ENCODE data around the gene C2CD5.
A peak's percentile ranks its signal among the peaks of the same experiment; 100 is the strongest.
"Not testable (repeated sequence)": the region's sequence is repeated elsewhere in the genome, so short reads cannot be mapped to it uniquely, and the experiment has no call there.

Gene C2CD5, protein sequence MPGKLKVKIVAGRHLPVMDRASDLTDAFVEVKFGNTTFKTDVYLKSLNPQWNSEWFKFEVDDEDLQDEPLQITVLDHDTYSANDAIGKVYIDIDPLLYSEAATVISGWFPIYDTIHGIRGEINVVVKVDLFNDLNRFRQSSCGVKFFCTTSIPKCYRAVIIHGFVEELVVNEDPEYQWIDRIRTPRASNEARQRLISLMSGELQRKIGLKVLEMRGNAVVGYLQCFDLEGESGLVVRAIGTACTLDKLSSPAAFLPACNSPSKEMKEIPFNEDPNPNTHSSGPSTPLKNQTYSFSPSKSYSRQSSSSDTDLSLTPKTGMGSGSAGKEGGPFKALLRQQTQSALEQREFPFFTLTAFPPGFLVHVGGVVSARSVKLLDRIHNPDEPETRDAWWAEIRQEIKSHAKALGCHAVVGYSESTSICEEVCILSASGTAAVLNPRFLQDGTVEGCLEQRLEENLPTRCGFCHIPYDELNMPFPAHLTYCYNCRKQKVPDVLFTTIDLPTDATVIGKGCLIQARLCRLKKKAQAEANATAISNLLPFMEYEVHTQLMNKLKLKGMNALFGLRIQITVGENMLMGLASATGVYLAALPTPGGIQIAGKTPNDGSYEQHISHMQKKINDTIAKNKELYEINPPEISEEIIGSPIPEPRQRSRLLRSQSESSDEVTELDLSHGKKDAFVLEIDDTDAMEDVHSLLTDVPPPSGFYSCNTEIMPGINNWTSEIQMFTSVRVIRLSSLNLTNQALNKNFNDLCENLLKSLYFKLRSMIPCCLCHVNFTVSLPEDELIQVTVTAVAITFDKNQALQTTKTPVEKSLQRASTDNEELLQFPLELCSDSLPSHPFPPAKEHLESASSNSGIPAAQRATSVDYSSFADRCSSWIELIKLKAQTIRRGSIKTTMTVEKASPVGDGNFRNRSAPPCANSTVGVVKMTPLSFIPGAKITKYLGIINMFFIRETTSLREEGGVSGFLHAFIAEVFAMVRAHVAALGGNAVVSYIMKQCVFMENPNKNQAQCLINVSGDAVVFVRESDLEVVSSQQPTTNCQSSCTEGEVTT

GRCh38 chr12:22544038-22544979 lies at the start of gene C2CD5:
Gene C2CD5 (minus strand): TSS chr12:22544542. CDS start chr12:22544150, 392 bp downstream.
- DNase-seq, result peak; percentile 97

DNA sequence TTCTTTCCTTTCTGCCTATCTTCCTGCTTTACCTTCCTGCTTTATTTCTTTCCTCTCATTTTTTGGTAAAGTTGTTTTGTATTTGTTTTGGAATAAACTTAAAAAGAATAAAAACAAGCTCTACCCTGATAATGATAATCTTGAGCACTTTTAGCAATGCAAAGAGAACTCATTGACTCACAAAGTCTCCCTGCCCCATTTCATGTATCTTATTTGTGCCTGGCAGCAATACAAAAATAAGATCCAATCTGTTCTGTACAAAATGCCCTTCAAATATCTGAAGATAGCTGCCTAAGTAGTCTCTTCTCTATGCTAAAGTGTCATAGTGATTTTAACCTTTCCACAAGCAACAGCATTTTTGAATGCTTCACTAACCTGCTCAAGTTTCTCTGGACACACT lies 49.5 kb upstream of the C2CD5 start:
- no peak for DNase-seq

DNA sequence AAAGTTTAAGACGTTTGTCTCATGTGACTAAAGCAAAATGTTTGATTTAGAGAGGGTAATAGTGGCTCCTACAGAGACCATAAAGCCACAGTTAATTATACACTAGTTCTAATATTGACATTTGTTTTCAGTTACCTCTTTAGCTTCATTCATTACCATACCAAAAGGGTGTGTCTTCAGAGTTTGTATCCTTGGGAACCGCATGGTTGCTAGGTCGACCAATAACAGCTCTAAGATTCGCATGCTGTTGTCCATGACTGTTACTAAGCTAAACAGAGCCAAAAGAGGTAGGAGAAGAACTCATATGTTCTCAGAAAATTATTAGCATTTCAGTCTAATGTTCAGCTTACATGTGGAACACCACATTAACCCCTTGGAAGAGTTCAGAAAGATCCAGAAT lies 44.5 kb upstream of the C2CD5 start:
- DNase-seq, result no peak

DNA sequence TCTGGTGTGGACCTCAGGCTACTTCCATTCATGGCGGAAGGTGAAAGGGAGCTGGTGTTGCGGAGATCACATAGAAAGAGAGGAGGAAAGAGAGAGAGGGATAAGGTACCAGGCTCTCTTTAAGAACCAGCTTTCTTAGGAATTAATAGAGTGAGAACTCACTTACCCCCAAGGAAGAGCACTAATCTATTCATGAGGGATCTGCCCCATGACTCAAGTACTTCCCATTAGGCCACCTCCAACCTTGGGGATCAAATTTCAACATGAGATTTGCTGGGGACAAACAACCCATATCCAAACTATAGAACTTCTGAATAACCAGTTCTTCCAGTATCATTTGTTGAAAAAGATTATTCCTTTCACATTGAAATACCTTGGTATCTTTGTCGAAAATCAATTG lies 34.0 kb upstream of the C2CD5 start:
- DNase-seq, result no peak

DNA sequence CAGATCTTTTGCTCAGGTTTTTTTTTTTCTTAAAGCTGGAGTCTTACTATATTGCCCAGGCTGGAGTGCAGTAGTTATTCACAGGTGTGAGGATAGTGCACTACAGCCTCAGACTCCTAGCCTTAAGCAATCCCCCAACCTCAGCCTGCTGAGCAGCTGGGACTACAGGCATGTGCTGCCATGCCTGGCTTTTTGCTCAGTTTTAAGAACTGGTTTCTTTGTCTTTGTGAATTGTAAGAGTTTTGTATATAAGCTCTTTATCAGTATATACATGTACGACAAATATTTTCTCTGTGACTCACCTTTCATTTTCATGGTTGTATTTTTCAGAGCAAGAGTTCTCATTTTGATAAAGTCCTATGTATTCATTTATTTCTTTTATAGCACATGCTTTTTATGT lies 33.3 kb upstream of the C2CD5 start:
- no peak for DNase-seq

- no peak for DNase-seq
These were observed 32.1 kb upstream of the C2CD5 start for GRCh38 chr12:22576473-22576872.

- no peak for DNase-seq
These were observed 31.7 kb upstream of the C2CD5 start for GRCh38 chr12:22576065-22576464.

DNA sequence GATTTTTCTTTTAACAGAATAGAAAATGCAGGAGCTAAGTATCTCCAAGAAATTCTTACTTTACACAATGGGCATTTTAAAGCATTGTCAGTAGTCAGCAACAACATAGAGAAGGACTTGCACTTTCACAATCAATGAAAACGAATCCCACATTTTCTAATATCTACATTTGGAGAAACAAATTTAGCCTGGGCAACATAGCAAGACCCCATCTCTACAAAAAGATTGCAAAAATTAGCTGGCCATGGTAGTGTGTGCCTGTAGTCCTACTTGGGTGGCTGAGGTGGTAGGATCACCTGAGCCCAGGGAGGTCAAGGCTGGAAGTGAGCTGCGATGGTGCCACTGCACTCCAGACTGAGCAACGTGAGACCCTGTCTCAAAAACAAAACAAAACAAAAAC lies 30.6 kb upstream of the C2CD5 start:
- DNase-seq, result no peak

DNA sequence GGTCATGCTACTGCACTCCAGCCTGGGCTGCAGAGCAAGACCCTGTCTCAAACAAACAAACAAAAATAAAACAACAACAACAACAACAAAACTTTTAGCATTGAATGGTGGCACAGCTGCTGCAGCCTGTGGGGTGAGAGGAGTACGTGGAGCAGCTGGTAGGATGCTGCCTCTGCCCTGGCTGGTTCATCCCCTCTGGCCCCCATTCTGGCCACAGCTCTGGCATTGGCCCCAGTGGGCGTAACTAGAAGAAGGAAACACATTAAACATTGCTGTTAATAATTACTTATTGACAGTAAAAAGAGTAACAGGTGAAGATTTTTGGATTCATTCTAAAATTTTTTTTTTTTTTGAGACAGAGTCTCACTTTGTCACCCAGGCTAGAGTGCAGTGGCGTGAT lies 28.8 kb upstream of the C2CD5 start:
- no peak for DNase-seq

DNA sequence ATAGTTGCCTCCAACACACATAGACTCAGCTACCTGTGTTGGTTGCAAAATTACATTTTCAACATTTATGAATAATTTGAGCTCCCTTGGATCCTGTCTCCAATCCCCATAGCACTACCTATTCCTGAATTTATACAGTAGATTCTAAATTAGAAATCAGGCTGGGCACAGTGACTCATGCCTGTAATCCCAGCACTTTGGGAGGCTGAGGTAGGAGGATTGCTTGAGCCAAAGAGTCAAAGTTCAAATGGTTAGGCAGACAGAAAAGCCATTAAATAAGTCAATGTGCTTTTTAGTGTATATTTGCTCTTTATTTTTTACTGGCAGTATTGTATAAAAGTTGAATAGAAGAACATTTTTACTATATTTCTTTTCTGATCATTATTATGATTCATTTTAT lies 24.9 kb upstream of the C2CD5 start:
- no peak for DNase-seq

DNA sequence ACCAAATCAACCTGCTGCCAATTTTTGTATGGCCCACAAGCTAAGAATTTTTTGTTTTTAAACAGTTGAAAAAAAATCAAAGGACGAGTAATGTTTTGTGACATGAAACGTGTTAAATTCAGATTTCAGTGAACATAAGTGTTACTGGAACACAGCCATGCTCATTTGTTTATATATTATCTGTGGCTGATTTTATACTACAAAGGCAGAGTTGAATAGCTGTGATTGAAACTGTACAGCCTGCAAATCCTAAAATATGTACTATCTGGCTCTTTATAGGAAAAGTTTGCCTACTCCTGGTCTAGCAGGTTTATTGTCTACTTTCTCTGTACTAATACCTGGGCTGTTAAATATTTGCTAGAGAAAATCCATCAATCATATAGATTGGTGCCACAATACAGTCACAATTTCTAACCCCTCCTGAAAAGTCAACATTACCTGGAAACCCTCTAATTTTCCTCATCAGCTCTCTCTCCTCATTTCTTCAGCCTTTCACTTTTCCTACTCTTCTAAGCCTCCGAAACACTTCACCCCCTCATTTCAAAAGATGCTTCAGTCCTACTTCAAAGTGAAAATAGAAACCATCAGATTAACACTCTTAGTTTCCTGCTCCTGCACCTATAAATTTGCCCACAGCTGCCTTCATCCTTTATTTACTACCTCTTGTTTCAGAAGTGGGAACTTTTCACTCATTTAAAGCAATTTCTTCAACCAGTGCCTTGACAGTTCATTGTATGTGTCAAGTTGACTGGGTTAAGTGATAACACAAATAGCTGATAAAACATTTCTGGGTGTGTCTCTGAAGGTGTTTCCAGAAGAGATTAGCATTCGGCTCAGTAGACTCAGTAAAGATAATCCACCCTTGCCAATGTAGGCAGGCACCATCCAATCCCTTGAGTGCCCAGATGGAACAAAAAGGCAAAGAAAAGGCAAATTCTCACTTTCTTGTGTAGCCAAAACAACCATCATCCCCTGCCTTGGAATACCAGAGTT lies 18.0 kb upstream of the C2CD5 start:
- DNase-seq, result no peak

GRCh38 chr12:22554750-22555149 lies 10.4 kb upstream of the C2CD5 start:
- DNase-seq, result not testable (repeated sequence)

DNA sequence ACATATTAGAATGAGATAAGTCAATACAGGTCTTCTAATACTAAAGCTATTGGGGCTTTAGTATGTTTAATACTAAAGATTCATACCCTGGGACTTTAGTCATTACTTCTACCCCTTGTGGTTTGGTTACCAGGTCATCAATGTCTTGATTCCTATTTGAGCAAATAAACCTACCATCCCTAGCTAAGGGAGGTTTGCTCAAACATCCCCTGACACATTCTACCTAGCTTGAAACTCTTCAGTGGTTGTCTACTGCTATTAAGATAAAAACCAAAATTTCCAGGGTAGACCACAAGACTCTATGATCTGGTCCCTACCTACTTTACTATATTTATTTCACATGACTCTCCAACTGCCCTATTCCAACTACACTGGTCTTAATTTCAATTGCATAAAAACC lies 7.3 kb upstream of the C2CD5 start:
- DNase-seq, result no peak

GRCh38 chr12:22545255-22545654 lies 913 bp upstream of the C2CD5 start:
- DNase-seq, result no peak

- peak; percentile 46 for DNase-seq
These were observed 900 bp downstream of the C2CD5 start for GRCh38 chr12:22543246-22544037.

- no peak for DNase-seq
These were observed 2.7 kb downstream of the C2CD5 start for GRCh38 chr12:22541496-22542155.

DNA sequence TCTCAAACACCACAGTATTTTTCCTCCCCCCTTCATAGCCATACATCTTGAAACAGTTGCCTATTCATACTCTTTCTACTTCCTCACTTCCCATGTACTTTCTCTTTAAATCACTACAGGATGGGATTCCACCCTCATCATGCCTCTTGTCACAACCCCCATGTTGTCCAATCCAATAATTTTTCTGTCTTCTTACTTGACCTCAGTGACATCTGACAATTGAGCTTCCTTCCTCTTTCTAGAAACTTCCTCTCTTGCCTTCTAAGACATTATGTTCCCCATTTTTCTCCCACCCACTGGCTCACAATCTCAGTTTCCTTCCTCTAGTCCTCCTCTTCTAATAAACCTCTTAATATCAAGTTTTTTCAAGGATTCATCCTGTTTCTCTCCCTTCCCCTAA lies 5.3 kb downstream of the C2CD5 start:
- no peak for DNase-seq

GRCh38 chr12:22538311-22538710 lies 6.0 kb downstream of the C2CD5 start:
- DNase-seq, result no peak

DNA sequence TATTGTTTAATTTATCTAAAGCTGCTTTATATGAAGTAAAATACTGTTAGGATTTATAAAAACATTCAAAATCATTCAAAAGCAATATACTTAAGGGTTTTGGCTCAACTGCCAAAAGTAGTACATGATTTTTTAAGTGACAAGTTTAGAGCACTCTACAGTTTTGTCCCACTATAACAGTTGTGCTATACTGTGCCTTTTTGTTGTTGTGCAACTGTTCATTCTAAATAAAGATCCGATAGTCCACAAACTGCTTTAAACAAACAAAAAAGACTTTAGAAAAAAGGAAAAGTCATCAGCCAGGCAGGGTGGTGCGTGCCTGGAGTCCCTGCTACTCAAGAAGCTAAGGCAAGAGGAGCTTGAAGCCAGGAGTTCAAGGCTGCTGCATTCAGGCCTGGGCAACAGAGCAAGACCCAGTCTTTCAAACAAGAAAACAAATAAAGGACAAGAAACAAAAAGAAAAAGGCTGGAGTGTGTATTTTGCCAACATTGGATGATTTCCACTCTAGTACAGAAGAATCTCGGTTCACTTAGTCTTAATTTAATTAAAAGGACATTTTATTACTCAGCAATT lies 7.3 kb downstream of the C2CD5 start:
- no peak for DNase-seq

Measured in NCI-H2171 (cell line).